DMS 273 treated with DMSO at 0.1 percent for 48 hours (cell line): ENCODE results near the gene KPNA3.
A peak's percentile ranks its signal among the peaks of the same experiment; 100 is the strongest.
"Not testable (repeated sequence)": the region's sequence is repeated elsewhere in the genome, so short reads cannot be mapped to it uniquely, and the experiment has no call there.

ENCODE experiments used
- DNase-seq: peaks from one replicate; lab custom pipeline; 2025; lab: John Stamatoyannopoulos, UW

Gene KPNA3

DNA sequence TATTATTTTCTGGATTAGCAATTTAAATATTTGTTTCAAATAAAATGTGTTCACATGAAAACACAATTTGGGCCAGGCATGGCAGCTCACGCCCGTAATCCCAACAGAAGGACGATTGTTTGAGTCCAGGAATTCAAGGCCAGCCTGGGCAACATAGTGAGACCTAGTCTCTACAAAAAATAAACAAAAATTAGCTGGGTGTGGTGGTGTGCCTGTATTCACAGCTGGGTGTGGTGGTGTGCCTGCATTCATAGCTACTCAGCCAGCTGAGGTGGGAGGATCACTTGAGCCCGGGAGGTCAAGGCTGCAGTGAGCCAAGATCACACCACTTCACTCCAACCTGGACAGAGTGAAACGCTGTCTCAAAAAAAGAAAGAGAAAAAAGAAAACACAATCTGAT is 46.4 kb downstream of the KPNA3 start:
- no peak for DNase-seq

DNA sequence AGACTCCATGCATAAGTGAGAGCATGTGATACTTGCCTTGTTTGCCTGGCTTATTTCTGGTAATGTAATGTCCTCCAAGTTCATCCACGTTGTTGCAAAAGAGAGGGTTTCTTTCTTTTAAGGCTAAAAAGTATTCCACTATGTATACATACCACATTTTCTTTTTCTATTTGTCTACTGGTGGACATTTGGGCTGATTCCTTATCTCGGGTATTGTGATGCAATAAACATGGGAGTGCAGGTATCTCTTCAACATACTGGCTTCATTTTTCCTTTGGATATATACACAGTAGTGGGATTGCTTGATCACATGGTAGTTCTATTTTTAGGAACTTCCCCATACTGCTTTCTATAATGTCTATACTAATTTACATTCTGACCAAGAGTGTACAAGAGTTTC is 51.6 kb downstream of the KPNA3 start:
- DNase-seq = no peak

DNA sequence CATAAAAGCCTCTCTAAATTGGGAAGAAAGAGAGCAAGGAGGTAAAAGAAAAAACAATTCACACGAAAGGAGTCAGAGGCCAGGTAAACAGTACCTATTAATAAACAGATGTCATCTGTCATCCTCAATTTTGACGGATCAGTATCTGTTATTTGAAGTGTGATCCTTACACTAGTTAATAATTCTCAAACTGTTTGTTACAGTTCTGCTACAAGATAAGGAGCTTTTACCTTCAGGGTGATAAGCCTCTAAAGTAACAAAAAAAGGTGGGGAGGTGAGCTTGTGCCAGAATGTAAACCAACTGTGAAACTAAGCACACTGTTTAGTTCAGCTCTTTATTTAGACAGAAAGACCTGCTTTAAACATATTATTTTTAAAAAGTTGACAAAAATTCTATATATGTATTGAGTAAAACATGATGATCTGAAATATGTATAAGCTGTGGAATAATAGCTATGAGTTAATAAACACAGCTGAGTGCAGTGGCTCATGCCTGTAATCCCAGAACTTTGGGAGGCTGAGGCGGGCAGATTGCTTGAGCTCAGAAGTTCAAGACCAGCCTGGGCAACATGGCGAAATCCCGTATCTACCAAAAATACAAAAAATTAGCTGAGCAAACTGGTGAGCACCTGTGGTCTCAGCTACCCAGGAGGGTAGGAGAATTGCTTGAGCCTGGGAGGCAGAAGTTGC is 52.8 kb downstream of the KPNA3 start:
- no peak for DNase-seq

DNA sequence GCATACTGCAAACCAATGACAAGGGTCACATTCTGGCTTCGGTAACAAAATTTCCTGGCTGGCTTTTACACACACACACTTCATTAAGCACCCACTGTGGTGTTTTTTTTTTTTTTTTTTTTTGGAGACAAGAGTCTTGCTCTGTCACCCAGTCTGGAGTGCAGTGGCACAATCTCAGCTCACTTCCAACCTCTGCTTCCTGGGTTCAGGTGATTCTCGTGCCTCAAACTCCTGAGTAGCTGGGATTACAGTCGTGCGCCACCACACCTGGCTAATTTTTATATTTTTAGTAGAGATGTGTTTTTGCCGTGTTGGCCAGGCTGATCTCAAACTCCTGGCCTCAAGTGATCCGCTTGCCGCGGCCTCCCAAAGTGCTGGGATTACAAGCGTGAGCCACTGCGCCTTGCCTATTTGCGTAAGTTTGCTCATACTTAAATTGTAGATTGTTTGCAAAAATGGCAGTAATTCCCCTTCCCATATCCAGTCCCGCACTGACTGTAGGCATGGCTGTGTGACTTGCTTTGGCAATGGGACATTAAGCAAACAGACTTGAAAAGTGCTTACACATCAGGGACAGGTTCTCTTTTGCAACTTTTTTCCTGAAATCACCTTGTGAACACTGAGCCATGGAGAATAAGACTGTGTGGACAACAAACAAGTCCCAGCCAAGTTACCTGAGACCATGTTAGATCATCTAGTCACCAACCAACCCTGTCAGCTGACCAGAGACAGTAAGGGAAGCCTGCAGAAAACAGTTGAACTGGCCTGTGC is 59.1 kb downstream of the KPNA3 start:
- no peak for DNase-seq

DNA sequence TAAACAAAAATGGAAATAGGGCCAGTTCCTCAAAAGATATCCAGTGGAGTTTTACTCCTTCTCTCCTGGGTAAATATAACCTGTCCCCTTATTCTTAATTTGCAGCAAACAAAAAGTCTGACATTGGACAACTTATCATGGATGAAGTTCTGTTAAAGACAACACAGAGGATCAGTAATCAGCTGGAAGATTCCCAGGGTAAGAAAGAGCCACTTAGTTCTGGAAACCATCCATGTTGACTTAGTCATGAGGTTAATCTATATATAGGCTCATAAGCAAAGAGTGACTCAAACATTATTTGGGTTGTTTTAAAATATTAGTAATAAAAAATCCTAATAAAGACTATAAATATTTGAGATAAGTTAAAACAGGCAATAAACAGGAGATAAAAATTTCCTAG is 60.7 kb downstream of the KPNA3 start:
- DNase-seq = no peak

DNA sequence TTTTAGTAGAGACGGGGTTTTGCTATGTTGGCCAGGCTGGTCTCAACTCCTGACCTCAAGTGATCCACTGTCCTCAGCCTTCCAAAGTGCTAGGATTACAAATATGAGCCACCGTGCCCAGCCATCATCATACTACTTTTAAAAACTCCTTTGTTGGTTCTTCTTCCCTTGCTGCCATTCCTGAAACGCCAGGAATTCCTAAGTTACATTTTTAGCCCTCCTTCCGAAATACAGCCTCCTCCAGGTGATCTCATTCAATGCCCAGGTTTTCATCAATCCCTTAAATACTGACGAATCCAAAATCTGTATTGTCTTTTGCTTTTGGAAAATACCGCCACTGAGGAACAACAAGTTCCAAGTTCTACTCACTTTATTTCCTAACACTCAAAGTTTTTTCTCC is 75.9 kb downstream of the KPNA3 start:
- DNase-seq = no peak

DNA sequence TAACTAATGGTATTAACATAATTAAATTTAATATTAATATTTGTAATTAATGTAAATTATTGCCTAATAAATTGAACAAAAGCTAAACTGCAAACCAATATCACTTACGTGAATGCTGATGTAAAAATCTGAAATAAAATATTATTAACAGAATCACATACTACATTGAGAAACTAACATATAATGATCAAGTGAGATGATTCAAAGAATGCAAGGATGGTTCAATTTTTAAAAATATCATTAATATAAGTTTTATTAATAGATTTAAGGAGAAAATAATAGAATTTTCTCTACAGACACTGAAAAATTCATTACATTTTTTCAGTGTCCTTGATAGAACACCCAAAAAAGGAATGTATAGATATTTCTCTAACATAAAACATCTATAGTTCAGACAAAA is 77.7 kb downstream of the KPNA3 start:
- DNase-seq = no peak

DNA sequence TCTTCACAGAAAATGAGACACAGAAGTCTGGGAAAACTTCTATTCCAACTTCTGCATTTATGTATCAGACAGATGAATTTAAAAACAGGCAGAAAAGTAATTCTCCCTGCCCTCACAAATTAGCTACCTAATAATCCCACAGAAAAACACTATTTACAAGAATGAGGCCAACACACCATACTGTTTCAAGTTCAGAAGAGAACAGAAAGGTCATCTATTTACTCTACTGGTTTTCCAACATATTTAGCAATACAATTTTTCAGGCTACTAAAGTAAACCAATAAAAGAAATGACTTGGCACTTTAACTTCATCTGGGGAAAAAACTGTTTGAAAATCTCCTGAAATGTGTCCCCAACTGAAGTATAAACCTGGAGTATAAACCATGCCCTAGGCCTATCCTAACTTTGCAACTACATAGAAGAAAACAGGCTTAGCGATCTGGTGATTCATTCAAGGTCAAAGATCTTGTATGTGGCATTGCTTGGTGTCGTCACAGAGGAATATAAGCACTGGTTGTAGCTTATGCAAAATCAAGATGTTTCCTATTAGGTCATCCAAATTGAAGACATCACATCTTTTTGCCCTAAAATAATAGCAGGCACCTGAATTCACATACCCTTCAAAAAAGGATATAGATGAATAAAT is 81.1 kb downstream of the KPNA3 start:
- DNase-seq = no peak

DNA sequence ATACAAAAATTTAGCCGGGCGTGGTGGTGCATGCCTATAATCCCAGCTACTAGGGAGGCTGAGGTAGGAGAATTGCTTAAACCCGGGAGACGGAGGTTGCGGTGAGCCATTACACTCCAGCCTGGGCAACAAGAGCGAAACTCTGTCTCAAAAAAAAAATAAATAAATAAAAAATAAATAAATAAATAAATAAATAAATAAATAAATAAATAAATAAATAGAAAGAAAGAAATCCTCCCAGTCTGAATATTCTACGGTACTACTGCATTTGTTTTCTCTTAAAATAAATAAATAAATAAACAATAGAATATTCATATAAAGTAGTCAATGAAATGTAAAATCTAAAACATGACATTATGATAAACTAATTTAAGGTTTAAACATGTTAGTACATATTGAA is 88.2 kb downstream of the KPNA3 start:
- not testable (repeated sequence) for DNase-seq

DNA sequence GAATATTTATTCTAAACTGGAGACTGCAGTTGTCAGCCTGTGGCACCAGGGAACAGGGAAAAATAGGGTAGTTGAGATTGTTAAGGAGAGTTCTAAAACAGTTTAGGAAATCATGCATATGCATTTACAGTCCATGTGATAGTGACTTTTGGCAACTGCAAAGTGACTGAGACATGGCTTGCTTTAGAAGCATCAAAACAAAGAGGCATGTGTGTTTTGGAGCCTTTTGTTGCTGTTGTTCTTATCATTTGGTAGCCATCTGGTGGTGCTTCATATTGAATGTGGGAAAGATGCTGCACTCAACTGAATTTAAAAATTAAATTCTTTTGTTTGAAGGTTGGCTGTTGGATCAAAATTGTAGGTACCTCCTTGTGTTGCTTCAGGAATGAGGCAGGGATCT is 91.0 kb downstream of the KPNA3 start:
- no peak for DNase-seq

DNA sequence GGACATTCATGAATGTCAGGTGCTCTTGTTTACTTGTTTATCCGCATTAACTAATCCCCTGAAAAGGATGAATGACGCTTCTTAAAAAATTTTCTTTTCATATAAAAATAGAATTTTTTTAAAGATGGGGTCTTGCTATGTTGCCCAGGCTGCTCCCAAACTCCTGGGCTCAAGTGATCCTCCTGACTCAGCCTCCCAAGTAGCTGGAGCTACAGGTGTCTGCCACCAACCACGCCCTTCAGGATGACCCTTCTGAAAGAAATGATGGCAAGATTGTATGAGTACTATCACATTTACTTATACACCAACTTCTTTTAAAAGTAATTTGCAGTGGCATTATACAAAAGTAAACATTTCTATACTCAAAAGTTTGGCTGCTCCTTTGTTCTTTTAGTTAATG is 95.0 kb downstream of the KPNA3 start:
- DNase-seq = no peak

DNA sequence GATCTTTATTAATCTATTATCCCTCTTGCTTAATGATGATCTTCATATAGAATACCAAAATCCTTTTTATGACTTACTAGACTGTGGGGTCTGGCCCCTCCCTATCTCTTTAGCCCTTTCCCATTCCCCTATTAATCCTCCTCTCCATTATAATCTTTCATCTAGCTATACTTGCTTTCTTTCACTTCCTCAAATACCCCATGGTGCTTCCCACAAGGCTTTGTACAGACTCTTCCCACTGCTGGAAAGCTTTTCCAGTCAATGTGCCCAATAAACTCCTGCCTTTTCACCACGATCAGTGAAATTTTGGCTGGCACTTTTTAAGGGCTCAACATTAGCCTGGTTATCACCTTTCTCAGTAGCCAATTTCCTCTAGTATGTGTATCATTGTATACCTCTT is 98.0 kb downstream of the KPNA3 start:
- DNase-seq = no peak

DNA sequence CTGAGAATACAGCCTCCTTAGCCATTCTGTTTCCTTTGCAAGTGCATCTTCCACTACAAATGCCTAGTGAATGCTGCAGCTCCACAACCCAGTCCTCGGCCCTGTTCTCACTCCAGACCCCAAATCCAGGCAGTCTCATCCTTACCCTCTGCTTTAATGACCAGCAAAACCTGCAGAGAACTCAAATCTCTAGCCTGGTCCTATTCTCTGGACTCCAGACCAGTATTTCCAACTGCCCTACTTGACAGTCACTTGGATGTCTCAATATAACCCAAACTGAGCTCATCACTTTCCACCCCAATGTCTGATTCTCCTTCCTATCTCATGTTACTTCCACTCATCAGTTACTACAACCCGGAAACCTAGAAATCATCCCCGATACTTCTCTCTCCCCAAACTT is 98.6 kb downstream of the KPNA3 start:
- no peak for DNase-seq

DNA sequence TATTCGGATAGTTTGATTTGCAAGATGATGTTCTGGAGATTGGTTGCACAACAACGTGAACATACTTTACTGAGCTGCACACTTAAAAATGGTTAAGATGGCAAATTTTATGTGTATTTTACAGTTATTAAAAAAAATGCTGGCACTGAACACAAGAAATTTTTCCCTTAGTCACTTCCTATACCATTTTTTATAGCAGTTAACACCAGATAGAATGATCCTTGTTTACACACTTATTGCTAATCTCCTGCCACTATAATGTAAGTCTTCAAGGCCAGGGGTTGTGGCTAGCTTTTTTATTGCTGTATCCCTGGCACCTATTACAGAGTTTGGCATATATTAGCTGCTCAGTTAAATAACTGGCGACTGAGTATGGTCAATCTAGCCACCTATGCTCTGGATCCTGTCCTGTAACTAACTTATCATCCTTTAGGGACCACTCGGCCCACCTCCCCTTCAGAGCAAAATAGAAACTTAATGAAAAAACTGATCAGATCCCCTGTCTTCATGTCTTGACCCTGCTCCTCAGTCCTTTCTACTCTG is 99.2 kb downstream of the KPNA3 start:
- no peak for DNase-seq

DNA sequence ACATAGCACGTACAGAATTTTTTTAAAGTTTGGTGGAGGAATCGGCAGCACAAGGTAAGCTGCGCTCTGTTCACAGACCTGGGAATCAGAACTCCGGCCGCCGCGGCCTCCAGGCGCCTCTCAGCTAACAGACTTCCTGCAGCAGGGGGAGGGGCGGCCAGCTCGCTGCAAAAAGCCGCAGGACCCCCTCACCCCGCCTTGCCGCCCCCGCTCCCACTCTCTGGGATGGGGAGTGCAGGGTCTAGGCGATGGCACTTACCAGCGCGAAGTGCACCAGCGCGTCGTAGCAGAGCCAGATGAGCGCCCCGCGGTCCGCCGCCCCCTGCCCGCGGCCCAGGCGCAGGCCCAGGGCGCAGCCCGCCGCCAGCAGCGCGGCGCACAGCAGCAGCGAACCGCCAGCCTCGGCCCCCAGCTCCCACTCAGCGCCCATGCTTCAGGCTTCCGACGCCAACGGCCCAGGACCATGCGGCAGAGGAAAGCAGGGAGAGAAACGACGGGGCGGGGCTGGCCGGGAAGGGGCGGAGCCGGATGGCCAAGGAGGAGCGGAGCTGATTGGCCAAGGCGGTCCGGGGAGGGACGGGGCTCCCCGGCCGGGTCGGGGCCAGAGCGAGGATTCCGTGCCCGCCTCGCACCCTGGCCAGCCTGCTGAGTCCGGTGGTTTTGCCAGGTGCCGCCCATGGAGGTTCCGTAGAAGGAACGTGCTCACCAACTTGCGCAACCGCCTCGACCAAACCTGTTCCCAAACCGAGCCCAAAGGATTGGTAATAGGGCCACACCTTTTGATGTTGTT is 101.3 kb downstream of the KPNA3 start, which contains the start of gene EBPL:
TSS of gene EBPL (minus strand) at position 492 of the 790 bp plus-strand sequence. CDS start at position 430, 62 bp downstream.
- peak; percentile 33 for DNase-seq

DNA sequence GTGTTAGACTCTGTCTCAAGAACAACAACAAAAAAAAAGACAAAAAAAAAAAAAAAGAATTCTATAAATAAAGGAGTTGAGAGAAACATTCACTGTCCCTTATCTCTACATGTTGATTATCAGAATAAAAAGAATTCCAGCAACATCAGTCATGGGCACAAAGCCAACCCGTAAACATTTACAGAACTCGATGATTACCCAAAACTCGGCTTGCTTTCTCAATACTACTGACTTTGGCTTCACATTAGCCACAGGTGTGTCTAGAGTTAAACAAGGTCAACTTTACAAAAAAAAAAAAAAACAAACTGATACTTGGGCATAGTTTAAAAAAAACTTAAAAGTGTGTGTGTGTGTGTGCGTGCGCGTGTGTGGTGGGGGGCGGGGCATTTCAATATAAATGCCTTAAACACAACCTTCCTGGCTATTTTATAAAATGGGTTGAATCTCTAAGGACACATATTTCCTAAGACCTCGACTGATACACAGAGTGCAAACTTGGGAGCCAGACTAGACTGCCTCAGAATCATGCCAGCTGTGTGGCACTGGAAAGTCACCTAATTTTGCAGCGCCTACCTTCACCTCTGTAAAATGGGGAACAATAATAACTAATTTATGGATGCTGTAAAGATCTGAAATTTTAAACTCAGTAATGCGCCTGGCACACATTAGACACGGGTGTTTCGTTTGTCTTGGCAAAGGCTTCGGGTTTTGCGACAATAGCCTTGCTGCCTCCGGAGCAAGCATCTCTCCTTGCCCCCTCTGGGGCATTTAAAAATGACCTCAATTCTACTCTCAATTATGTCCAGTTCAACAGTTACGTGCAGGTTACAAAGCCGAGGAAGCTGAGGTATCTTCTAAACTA is 102.1 kb downstream of the KPNA3 start:
- no peak for DNase-seq

DNA sequence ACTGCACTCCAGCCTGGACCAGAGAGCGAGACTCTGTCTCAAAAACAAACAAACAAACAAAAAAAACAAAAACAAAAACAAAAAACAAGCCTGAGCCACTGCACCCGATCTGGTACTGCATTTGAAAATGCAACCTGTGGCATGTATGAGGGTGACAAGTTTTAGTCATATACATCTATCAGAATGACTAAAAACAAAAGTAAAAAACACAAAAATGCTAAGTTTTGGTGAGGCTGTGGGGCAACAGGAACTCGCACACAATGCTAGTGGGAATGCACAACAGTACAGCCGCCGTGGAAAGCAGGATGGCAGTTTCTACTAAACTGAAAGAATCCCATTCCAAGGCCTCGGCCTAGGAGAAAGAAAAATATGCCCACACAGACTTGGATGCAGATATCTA is 109.0 kb downstream of the KPNA3 start:
- no peak for DNase-seq

DNA sequence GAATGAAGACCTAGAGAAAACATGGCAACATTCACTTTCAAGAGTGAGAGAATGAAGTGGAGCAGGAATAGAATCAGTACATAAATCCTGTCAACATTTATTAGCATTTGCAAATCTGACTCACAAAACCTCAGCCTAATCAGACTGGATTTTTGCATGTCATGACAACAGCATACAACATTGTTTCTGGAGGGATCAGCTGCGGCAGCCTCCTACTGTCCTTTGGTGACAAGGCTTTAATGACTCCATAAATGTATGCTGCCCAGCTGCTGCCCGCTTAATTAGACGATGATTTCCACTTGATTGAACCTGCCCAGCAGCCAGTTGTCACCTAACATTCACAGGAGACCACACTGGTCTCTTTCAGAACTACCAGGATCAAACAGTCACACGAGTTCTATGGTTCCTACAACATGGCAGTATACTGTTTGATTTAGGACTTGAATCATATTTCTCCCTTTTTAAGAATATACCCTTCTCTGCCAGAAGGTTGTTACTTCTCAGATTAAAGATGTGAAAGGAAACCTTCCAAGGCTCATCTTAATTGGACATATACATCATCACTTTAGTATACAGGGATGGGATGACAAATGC is 110.5 kb downstream of the KPNA3 start:
- DNase-seq = no peak

DNA sequence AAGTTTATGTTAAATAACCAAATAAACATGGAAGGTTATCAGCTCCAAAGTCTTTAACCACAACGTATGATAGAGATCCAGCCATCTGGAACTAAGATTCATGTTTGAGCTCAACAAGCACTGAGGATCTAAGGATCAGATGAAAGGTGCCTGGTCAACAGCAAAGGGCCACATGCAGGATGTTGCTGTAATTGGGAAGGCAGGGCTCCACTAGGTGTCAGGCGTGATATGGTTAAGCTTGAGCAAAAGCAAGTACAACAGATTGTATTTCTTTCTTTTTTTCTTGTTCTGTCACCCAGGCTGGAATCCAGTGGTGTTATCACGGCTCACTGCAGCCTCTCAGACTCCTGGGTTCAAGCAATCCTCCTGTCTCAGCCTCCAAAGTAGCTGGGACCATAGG is 113.2 kb downstream of the KPNA3 start:
- DNase-seq = no peak

DNA sequence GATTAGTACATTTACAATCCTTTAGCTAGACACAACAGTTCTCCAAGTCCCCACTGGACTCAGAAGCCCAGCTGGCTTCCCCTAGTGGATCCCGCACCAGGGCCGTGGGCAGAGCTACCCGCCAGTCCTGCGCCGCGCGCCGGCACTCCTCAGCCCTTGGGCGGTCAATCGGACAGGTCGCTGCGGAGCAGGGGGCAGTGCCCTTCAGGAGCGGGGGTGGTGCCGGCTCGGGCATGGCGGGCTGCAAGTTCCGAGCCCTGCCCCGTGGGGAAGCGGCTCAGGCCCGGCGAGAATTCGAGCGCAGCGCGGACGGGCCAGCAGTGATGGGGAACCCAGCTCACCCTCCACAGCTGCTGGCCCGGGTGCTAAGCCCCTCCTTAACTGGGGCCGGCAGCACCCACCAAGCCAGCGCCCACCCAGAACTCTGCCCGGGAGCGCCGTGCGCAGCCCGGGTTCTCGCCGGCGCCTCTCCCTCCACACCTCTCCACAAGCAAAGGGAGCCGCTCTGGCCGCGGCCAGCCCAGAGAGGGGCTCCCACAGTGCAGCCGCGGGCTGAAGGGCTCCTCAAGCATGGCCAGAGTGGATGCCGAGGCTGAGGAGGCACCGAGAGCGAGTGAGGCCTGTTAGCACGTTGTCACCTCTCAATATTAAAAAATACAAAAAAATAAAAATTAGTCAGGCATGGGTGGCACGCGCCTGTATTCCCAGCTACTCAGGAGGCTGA is 114.1 kb downstream of the KPNA3 start:
- DNase-seq = no peak
